ENCODE results near the gene CNTNAP2.
"Not testable (repeated sequence)": the region's sequence is repeated elsewhere in the genome, so short reads cannot be mapped to it uniquely, and the experiment has no call there.

GRCh38 chr7:147114525-147114924 lies 997.9 kb downstream of the CNTNAP2 start:
- not testable (repeated sequence) for TF ChIP-seq ARID1B (IDR thresholded peaks at IDR 0.05); POLR2A (conservative IDR thresholded peaks at IDR 0.05); MCM5 (IDR thresholded peaks at IDR 0.05; ENCODE audit: low read depth); TARDBP (IDR thresholded peaks at IDR 0.05); ZZZ3 (IDR thresholded peaks at IDR 0.05); MXI1 (IDR thresholded peaks at IDR 0.05; ENCODE audit: low read depth, low read length); TSC22D4 (tag; IDR thresholded peaks at IDR 0.05); CEBPB (tag; IDR thresholded peaks at IDR 0.05); HDAC8 (tag; IDR thresholded peaks at IDR 0.05); ZNF76 (CRISPR knock-in tag; IDR thresholded peaks at IDR 0.05; ENCODE audit: borderline replicate concordance)
- TF ChIP-seq, protein P1, sequence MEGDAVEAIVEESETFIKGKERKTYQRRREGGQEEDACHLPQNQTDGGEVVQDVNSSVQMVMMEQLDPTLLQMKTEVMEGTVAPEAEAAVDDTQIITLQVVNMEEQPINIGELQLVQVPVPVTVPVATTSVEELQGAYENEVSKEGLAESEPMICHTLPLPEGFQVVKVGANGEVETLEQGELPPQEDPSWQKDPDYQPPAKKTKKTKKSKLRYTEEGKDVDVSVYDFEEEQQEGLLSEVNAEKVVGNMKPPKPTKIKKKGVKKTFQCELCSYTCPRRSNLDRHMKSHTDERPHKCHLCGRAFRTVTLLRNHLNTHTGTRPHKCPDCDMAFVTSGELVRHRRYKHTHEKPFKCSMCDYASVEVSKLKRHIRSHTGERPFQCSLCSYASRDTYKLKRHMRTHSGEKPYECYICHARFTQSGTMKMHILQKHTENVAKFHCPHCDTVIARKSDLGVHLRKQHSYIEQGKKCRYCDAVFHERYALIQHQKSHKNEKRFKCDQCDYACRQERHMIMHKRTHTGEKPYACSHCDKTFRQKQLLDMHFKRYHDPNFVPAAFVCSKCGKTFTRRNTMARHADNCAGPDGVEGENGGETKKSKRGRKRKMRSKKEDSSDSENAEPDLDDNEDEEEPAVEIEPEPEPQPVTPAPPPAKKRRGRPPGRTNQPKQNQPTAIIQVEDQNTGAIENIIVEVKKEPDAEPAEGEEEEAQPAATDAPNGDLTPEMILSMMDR (IDR thresholded peaks at IDR 0.05 in 2 of 3, conservative IDR thresholded peaks at IDR 0.05 in 1 of 3; ENCODE audit: insufficient read depth in 2 of 3, low read depth in 1 of 3, low read length in 3 of 3), result not testable (repeated sequence)
- TF ChIP-seq, protein P2, sequence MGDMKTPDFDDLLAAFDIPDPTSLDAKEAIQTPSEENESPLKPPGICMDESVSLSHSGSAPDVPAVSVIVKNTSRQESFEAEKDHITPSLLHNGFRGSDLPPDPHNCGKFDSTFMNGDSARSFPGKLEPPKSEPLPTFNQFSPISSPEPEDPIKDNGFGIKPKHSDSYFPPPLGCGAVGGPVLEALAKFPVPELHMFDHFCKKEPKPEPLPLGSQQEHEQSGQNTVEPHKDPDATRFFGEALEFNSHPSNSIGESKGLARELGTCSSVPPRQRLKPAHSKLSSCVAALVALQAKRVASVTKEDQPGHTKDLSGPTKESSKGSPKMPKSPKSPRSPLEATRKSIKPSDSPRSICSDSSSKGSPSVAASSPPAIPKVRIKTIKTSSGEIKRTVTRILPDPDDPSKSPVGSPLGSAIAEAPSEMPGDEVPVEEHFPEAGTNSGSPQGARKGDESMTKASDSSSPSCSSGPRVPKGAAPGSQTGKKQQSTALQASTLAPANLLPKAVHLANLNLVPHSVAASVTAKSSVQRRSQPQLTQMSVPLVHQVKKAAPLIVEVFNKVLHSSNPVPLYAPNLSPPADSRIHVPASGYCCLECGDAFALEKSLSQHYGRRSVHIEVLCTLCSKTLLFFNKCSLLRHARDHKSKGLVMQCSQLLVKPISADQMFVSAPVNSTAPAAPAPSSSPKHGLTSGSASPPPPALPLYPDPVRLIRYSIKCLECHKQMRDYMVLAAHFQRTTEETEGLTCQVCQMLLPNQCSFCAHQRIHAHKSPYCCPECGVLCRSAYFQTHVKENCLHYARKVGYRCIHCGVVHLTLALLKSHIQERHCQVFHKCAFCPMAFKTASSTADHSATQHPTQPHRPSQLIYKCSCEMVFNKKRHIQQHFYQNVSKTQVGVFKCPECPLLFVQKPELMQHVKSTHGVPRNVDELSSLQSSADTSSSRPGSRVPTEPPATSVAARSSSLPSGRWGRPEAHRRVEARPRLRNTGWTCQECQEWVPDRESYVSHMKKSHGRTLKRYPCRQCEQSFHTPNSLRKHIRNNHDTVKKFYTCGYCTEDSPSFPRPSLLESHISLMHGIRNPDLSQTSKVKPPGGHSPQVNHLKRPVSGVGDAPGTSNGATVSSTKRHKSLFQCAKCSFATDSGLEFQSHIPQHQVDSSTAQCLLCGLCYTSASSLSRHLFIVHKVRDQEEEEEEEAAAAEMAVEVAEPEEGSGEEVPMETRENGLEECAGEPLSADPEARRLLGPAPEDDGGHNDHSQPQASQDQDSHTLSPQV (IDR thresholded peaks at IDR 0.05), result not testable (repeated sequence)
- TF ChIP-seq, protein P3, sequence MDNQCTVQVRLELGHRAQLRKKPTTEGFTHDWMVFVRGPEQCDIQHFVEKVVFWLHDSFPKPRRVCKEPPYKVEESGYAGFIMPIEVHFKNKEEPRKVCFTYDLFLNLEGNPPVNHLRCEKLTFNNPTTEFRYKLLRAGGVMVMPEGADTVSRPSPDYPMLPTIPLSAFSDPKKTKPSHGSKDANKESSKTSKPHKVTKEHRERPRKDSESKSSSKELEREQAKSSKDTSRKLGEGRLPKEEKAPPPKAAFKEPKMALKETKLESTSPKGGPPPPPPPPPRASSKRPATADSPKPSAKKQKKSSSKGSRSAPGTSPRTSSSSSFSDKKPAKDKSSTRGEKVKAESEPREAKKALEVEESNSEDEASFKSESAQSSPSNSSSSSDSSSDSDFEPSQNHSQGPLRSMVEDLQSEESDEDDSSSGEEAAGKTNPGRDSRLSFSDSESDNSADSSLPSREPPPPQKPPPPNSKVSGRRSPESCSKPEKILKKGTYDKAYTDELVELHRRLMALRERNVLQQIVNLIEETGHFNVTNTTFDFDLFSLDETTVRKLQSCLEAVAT (IDR thresholded peaks at IDR 0.05), result not testable (repeated sequence)
- TF ChIP-seq, protein P4, sequence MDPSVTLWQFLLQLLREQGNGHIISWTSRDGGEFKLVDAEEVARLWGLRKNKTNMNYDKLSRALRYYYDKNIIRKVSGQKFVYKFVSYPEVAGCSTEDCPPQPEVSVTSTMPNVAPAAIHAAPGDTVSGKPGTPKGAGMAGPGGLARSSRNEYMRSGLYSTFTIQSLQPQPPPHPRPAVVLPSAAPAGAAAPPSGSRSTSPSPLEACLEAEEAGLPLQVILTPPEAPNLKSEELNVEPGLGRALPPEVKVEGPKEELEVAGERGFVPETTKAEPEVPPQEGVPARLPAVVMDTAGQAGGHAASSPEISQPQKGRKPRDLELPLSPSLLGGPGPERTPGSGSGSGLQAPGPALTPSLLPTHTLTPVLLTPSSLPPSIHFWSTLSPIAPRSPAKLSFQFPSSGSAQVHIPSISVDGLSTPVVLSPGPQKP (CRISPR knock-in tag; IDR thresholded peaks at IDR 0.05), result not testable (repeated sequence)
